Measurements from ENCODE around the gene ZHX3. TPM values are rescaled to one million over a fixed set of nuclear protein-coding genes. Genes with fewer than 3 reads are reported as not detected.

Gene ZHX3
- total and polyA plus RNA-seq, 10 of the 15 experiments (the other 5 are each of a cell fraction or from before 2014, with no cell fraction given) = 1.3 to 14.0 (median 5.0) TPM

GRCh38 chr20:41142919-41143318, 174.6 kb downstream of the ZHX3 start:
- Histone ChIP-seq H2AFZ (ENCODE audit: control insufficient read depth, low read depth, low read length) (no peak overlapping the region), H3K4me2 (ENCODE audit: control insufficient read depth, insufficient read depth) (peak overlapping the region; percentile 75), H3K79me2 (ENCODE audit: control insufficient read depth, insufficient read depth, low read length) (peaks cover 93% of the 10 kb centered on the region), H3K9me3 (replicated peaks; ENCODE audit: control insufficient read depth, insufficient read depth, low read length) (no peaks in the 10 kb centered on the region), H3K4me1 (ENCODE audit: control insufficient read depth, insufficient read depth, low read length) (peaks cover 50% of the 10 kb centered on the region), H3K27me3 (replicated peaks in 1 of 2; ENCODE audit: control insufficient read depth in 2 of 2, insufficient read depth in 2 of 2, low read length in 1 of 2) (no peaks in the 10 kb centered on the region), H3K4me3 (0 out of 2 replicates have a peak overlapping the region, but pooled peaks have one; percentile 26), H3K36me3 (ENCODE audit: control insufficient read depth in 2 of 2, insufficient read depth in 2 of 2, low read length in 1 of 2) (peaks cover 2 to 3% of the 10 kb centered on the region in 2 experiments; a peak in 3 of 4 replicates), H3K27ac (ENCODE audit: control insufficient read depth, insufficient read depth) (no peak overlapping the region), H4K20me1 (ENCODE audit: control insufficient read depth, insufficient read depth) (peaks cover 9% of the 10 kb centered on the region), H3K9ac (ENCODE audit: control insufficient read depth, insufficient read depth, low read length) (no peak overlapping the region)
- intact Hi-C loops (cut with micrococcal nuclease; ENCODE audit: unreplicated experiment) = no loop called here
- peak; percentile 41 for ATAC-seq
- peak; percentile 87 for TF ChIP-seq SPI1 (IDR thresholded peaks at IDR 0.05; ENCODE audit: borderline replicate concordance, insufficient read depth, low read depth, low read length)
- no peak for TF ChIP-seq ZNF687 (IDR thresholded peaks at IDR 0.05)
- no peak for TF ChIP-seq SREBF1 (IDR thresholded peaks at IDR 0.05; ENCODE audit: low read length)
- no peak for TF ChIP-seq TCF12 (IDR thresholded peaks at IDR 0.05; ENCODE audit: low read depth, low read length)
- 0 out of 2 replicates have a peak, but pooled peaks have one; percentile 9 for TF ChIP-seq WRNIP1 (IDR thresholded peaks at IDR 0.05; ENCODE audit: borderline replicate concordance, low read depth, low read length)
- SMC1A ChIA-PET (ENCODE audit: uncharacterized antibody, unreplicated experiment) = interaction anchor here (0.7 to 5.9 kb wide), 7 partner anchors 9 to 96 kb away, joined by 3 to 71 read pairs (median 10); no protein-coding TSS in a partner anchor
- in situ Hi-C loops (cut with MboI) = no loop called here
- RAD21 ChIA-PET (ENCODE audit: unreplicated experiment) = interaction anchor here (1.0 to 4.0 kb wide), 3 partner anchors 8 to 14 kb away, joined by 4 to 42 read pairs (median 8); no protein-coding TSS in a partner anchor
- no peak for FAIRE-seq
- POLR2A ChIA-PET = interaction anchor here (1.3 to 11.3 kb wide), 4 partner anchors 9 to 22 kb away, joined by 4 to 84 read pairs (median 10); no protein-coding TSS in a partner anchor
- CTCF ChIA-PET = interaction anchor here (1.0 to 10.1 kb wide), 5 partner anchors 9 to 90 kb away, joined by 3 to 75 read pairs (median 18); no protein-coding TSS in a partner anchor
- 47% methylated on average over 5 of the region's 5 CpGs for WGBS (ENCODE audit: insufficient coverage, insufficient replicate concordance, low lambda C conversion rate, missing lambda C conversion rate)
- DNase-seq (ENCODE audit: low read depth, low spot score) = no peak
- BruUV-seq (replicated peaks) = no TSS peak
